ENCODE data around the gene ZDHHC7. TPM values are rescaled to one million over a fixed set of nuclear protein-coding genes. Genes with fewer than 3 reads are reported as not detected.

ZDHHC7 gene
- total and polyA plus RNA-seq, 9 of the 15 experiments (the other 6 are each of a cell fraction or from before 2014, with no cell fraction given), result 1.7 to 49.7 (median 37.4) TPM

DNA sequence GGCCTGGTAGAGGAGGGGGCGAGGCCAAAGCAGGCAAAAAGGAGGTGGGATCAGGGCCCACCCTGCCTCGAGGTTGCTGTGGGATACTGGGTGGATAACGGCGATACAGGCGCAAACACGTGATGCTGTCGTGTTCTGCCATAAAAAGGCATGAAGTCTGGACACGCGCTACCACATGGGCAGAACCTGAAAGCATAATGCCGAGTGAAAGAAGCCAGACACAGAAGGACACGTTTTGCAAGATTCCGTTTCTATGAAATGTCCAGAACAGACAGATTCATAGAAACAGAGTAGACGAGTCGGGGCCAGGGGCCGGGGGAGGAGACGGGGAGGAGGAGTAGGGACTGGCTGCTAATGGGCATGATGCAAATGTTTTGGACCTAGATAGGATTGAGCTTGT, 43.5 kb downstream of the ZDHHC7 start:
- no TSS peak for BruUV-seq (replicated peaks)
- Histone ChIP-seq H3K9me3 (replicated peaks; ENCODE audit: control insufficient read depth, insufficient read depth, low read depth, low read length) (peaks cover 5% of the 10 kb centered on the region; the same call in 1 of the 2 replicates), H3K4me3 (no peak overlapping the region), H3K4me2 (ENCODE audit: insufficient read depth, low read length) (no peak overlapping the region; the same call in 1 of the 2 replicates), H3K4me1 (replicated peaks in 1 of 2; ENCODE audit: control insufficient read depth in 2 of 2, insufficient read depth in 2 of 2, low read length in 2 of 2) (peaks cover 6 to 39% of the 10 kb centered on the region in 2 experiments; a peak in 4 of 5 replicates), H3K36me3 (ENCODE audit: control insufficient read depth, insufficient read depth, low read length) (no peaks in the 10 kb centered on the region), H3K79me2 (ENCODE audit: control insufficient read depth, insufficient read depth, low read length) (no peaks in the 10 kb centered on the region), H3K9ac (ENCODE audit: insufficient read depth in 1 of 2, low read depth in 2 of 2, low read length in 2 of 2) (no peak overlapping the region), H3K9me1 (ENCODE audit: control insufficient read depth, insufficient read depth, low read length) (peaks cover 2% of the 10 kb centered on the region), H4K20me1 (replicated peaks; ENCODE audit: control insufficient read depth, insufficient read depth, low read length) (peaks cover 8% of the 10 kb centered on the region), H3K27me3 (ENCODE audit: control insufficient read depth in 2 of 2, insufficient read depth in 2 of 2, low read length in 2 of 2) (peaks cover 10 to 40% of the 10 kb centered on the region in 2 experiments; a peak in 4 of 5 replicates), H3K27ac (ENCODE audit: extremely low read depth, low read depth, low read length) (no peak overlapping the region), H2AFZ (ENCODE audit: low read depth, low read length) (no peak overlapping the region)
- FAIRE-seq (no peak), ATAC-seq (no peak), DNase-seq (ENCODE audit: extremely low read depth in 1 of 4, low spot score in 3 of 4) (no peak)
- intact Hi-C loops (cut with micrococcal nuclease) (no loop called here), in situ Hi-C loops (cut with MboI) (loop anchor here (5.0 kb wide), 1 partner anchor 211 kb away; no protein-coding TSS in a partner anchor)
- WGBS (ENCODE audit: insufficient coverage, low coverage, missing lambda C conversion rate), result 37% methylated on average over 16 of the region's 16 CpGs
- TF ChIP-seq NUFIP1 (IDR thresholded peaks at IDR 0.05; ENCODE audit: partially characterized antibody) (no peak), L3MBTL2 (IDR thresholded peaks at IDR 0.05) (peak; percentile 50)
- TF ChIP-seq, protein P1, sequence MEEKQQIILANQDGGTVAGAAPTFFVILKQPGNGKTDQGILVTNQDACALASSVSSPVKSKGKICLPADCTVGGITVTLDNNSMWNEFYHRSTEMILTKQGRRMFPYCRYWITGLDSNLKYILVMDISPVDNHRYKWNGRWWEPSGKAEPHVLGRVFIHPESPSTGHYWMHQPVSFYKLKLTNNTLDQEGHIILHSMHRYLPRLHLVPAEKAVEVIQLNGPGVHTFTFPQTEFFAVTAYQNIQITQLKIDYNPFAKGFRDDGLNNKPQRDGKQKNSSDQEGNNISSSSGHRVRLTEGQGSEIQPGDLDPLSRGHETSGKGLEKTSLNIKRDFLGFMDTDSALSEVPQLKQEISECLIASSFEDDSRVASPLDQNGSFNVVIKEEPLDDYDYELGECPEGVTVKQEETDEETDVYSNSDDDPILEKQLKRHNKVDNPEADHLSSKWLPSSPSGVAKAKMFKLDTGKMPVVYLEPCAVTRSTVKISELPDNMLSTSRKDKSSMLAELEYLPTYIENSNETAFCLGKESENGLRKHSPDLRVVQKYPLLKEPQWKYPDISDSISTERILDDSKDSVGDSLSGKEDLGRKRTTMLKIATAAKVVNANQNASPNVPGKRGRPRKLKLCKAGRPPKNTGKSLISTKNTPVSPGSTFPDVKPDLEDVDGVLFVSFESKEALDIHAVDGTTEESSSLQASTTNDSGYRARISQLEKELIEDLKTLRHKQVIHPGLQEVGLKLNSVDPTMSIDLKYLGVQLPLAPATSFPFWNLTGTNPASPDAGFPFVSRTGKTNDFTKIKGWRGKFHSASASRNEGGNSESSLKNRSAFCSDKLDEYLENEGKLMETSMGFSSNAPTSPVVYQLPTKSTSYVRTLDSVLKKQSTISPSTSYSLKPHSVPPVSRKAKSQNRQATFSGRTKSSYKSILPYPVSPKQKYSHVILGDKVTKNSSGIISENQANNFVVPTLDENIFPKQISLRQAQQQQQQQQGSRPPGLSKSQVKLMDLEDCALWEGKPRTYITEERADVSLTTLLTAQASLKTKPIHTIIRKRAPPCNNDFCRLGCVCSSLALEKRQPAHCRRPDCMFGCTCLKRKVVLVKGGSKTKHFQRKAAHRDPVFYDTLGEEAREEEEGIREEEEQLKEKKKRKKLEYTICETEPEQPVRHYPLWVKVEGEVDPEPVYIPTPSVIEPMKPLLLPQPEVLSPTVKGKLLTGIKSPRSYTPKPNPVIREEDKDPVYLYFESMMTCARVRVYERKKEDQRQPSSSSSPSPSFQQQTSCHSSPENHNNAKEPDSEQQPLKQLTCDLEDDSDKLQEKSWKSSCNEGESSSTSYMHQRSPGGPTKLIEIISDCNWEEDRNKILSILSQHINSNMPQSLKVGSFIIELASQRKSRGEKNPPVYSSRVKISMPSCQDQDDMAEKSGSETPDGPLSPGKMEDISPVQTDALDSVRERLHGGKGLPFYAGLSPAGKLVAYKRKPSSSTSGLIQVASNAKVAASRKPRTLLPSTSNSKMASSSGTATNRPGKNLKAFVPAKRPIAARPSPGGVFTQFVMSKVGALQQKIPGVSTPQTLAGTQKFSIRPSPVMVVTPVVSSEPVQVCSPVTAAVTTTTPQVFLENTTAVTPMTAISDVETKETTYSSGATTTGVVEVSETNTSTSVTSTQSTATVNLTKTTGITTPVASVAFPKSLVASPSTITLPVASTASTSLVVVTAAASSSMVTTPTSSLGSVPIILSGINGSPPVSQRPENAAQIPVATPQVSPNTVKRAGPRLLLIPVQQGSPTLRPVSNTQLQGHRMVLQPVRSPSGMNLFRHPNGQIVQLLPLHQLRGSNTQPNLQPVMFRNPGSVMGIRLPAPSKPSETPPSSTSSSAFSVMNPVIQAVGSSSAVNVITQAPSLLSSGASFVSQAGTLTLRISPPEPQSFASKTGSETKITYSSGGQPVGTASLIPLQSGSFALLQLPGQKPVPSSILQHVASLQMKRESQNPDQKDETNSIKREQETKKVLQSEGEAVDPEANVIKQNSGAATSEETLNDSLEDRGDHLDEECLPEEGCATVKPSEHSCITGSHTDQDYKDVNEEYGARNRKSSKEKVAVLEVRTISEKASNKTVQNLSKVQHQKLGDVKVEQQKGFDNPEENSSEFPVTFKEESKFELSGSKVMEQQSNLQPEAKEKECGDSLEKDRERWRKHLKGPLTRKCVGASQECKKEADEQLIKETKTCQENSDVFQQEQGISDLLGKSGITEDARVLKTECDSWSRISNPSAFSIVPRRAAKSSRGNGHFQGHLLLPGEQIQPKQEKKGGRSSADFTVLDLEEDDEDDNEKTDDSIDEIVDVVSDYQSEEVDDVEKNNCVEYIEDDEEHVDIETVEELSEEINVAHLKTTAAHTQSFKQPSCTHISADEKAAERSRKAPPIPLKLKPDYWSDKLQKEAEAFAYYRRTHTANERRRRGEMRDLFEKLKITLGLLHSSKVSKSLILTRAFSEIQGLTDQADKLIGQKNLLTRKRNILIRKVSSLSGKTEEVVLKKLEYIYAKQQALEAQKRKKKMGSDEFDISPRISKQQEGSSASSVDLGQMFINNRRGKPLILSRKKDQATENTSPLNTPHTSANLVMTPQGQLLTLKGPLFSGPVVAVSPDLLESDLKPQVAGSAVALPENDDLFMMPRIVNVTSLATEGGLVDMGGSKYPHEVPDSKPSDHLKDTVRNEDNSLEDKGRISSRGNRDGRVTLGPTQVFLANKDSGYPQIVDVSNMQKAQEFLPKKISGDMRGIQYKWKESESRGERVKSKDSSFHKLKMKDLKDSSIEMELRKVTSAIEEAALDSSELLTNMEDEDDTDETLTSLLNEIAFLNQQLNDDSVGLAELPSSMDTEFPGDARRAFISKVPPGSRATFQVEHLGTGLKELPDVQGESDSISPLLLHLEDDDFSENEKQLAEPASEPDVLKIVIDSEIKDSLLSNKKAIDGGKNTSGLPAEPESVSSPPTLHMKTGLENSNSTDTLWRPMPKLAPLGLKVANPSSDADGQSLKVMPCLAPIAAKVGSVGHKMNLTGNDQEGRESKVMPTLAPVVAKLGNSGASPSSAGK (IDR thresholded peaks at IDR 0.05), result peak; percentile 61
- ChIA-PET CTCF (ENCODE audit: low intra/inter-chr PET ratio) (interaction anchor here (1.0 kb wide), 1 partner anchor 10 kb away, joined by 3 read pairs; no protein-coding TSS in a partner anchor), POLR2A (interaction anchor here (0.8 to 1.4 kb wide), 4 partner anchors 9 to 258 kb away, joined by 3 to 4 read pairs (median 4); no protein-coding TSS in a partner anchor)

Data from K562 (cell line).